Muscle of leg (tissue), 11 donors: ENCODE data around the gene ELP1. TPM values are rescaled to one million over a fixed set of nuclear protein-coding genes. Genes with fewer than 3 reads are reported as not detected.

Source experiments
- DNase-seq: peaks from one replicate; pipeline ENCODE4 v3.0.0; 2013
- H3K27ac ChIP-seq: one replicate; pipeline ENCODE4 v1.5.1; 2013; ENCODE audit warnings: mild to moderate bottlenecking, low read length, control low read depth
- H3K27me3 ChIP-seq: one replicate; pipeline ENCODE4 v1.6.1; 2013; ENCODE audit warnings: low read length; ENCODE audit not compliant: control insufficient read depth, insufficient read depth
- H3K36me3 ChIP-seq: one replicate; pipeline ENCODE4 v1.6.1; 2013; ENCODE audit warnings: low read length; ENCODE audit not compliant: control insufficient read depth, insufficient read depth
- H3K4me1 ChIP-seq: one replicate; pipeline ENCODE4 v1.6.1; 2013; ENCODE audit warnings: low read length; ENCODE audit not compliant: control insufficient read depth, insufficient read depth
- H3K4me3 ChIP-seq: one replicate; pipeline ENCODE4 v1.5.1; 2013; ENCODE audit warnings: low read length, control low read depth
- H3K9me3 ChIP-seq: replicated peaks from 2 replicates; pipeline ENCODE4 v1.6.1; 2013; ENCODE audit warnings: low read depth, low read length; ENCODE audit not compliant: control insufficient read depth
- WGBS: methylation state at CpG from one replicate; pipeline ENCODE4 v1.1.5; 2013; ENCODE audit warnings: missing lambda C conversion rate; ENCODE audit not compliant: insufficient coverage; 5-methylcytosine and 5-hydroxymethylcytosine counted together
- polyA plus RNA-seq, 8 donors: library from polyadenylated mRNA; unstranded; fragments of 120-200 nt; gene quantifications; one replicate each; pipeline versions ENCODE4 v1.2.1 to v1.2.3, GENCODE V29; 2013; ENCODE audit warnings: inconsistent platforms in 1 of 8, low replicate concordance in 1 of 8; ENCODE audit not compliant: insufficient read length in 8 of 8, insufficient read depth in 1 of 8
- total RNA-seq: library from RNA; stranded (reverse); fragments of 120-200 nt; gene quantifications from one replicate; pipeline ENCODE4 v1.2.4, GENCODE V29; 2013

Gene ELP1
- total and polyA plus RNA-seq, 9 donors, result 24.1 to 36.0 (median 28.5) TPM

- no peak for DNase-seq
- Histone ChIP-seq H3K27me3 (no peaks in the 10 kb centered on the region), H3K4me1 (no peaks in the 10 kb centered on the region), H3K27ac (no peak overlapping the region), H3K4me3 (no peak overlapping the region), H3K9me3 (no peaks in the 10 kb centered on the region), H3K36me3 (peaks cover 44% of the 10 kb centered on the region)
- WGBS, result no CpG with 5 or more reads among the region's 3 CpGs
These were observed 49.2 kb downstream of the ELP1 start for GRCh38 chr9:108884701-108885100.

GRCh38 chr9:108883085-108883484, 50.8 kb downstream of the ELP1 start:
- H3K4me1 ChIP-seq, result no peaks in the 10 kb centered on the region
- 100% methylated on average over 2 of the region's 3 CpGs for WGBS
- no peak overlapping the region for H3K27ac ChIP-seq
- H3K9me3 ChIP-seq, result no peaks in the 10 kb centered on the region
- no peaks in the 10 kb centered on the region for H3K27me3 ChIP-seq
- DNase-seq, result no peak
- H3K4me3 ChIP-seq, result no peak overlapping the region
- peaks cover 52% of the 10 kb centered on the region for H3K36me3 ChIP-seq

GRCh38 chr9:108882052-108882888, 51.7 kb downstream of the ELP1 start:
- H3K9me3 ChIP-seq, result no peaks in the 10 kb centered on the region
- H3K36me3 ChIP-seq, result peaks cover 49% of the 10 kb centered on the region
- WGBS, result no CpG with 5 or more reads among the region's 6 CpGs
- no peak overlapping the region for H3K27ac ChIP-seq
- H3K27me3 ChIP-seq, result no peaks in the 10 kb centered on the region
- no peak for DNase-seq
- H3K4me1 ChIP-seq, result no peaks in the 10 kb centered on the region
- H3K4me3 ChIP-seq, result no peak overlapping the region

GRCh38 chr9:108880738-108881316, 53.1 kb downstream of the ELP1 start:
- WGBS, result no CpG with 5 or more reads among the region's 3 CpGs
- Histone ChIP-seq H3K9me3 (no peaks in the 10 kb centered on the region), H3K36me3 (peaks cover 50% of the 10 kb centered on the region), H3K27ac (no peak overlapping the region), H3K4me1 (no peaks in the 10 kb centered on the region), H3K4me3 (no peak overlapping the region), H3K27me3 (no peaks in the 10 kb centered on the region)
- no peak for DNase-seq

- WGBS, result 100% methylated on average over 1 of the region's 2 CpGs
- DNase-seq, result no peak
- peaks cover 55% of the 10 kb centered on the region for H3K36me3 ChIP-seq
- H3K27ac ChIP-seq, result no peak overlapping the region
- H3K27me3 ChIP-seq, result no peaks in the 10 kb centered on the region
- no peaks in the 10 kb centered on the region for H3K4me1 ChIP-seq
- H3K9me3 ChIP-seq, result no peaks in the 10 kb centered on the region
- H3K4me3 ChIP-seq, result no peak overlapping the region
These were observed 56.4 kb downstream of the ELP1 start for GRCh38 chr9:108877524-108877923.

- H3K27me3 ChIP-seq, result no peaks in the 10 kb centered on the region
- no peaks in the 10 kb centered on the region for H3K4me1 ChIP-seq
- peaks cover 2% of the 10 kb centered on the region for H3K9me3 ChIP-seq
- H3K27ac ChIP-seq, result no peak overlapping the region
- no CpG with 5 or more reads among the region's 5 CpGs for WGBS
- no peak for DNase-seq
- H3K4me3 ChIP-seq, result no peak overlapping the region
- peaks cover 53% of the 10 kb centered on the region for H3K36me3 ChIP-seq
These were observed 57.5 kb downstream of the ELP1 start for GRCh38 chr9:108876425-108876824.

GRCh38 chr9:108874058-108874788, 59.7 kb downstream of the ELP1 start:
- peaks cover 4% of the 10 kb centered on the region for H3K9me3 ChIP-seq
- no peaks in the 10 kb centered on the region for H3K4me1 ChIP-seq
- WGBS, result no CpG with 5 or more reads among the region's 4 CpGs
- no peak for DNase-seq
- H3K27ac ChIP-seq, result no peak overlapping the region
- H3K27me3 ChIP-seq, result no peaks in the 10 kb centered on the region
- H3K4me3 ChIP-seq, result no peak overlapping the region
- peaks cover 52% of the 10 kb centered on the region for H3K36me3 ChIP-seq

GRCh38 chr9:108869092-108869725, 64.7 kb downstream of the ELP1 start:
- peaks cover 30% of the 10 kb centered on the region for H3K36me3 ChIP-seq
- no peaks in the 10 kb centered on the region for H3K4me1 ChIP-seq
- 50% methylated on average over 1 of the region's 3 CpGs for WGBS
- H3K9me3 ChIP-seq, result peaks cover 4% of the 10 kb centered on the region
- no peak overlapping the region for H3K27ac ChIP-seq
- H3K4me3 ChIP-seq, result no peak overlapping the region
- no peak for DNase-seq
- no peaks in the 10 kb centered on the region for H3K27me3 ChIP-seq

GRCh38 chr9:108867829-108868228, 66.1 kb downstream of the ELP1 start:
- H3K4me3 ChIP-seq, result no peak overlapping the region
- DNase-seq, result no peak
- WGBS, result 65% methylated on average over 3 of the region's 4 CpGs
- H3K9me3 ChIP-seq, result peaks cover 4% of the 10 kb centered on the region
- peaks cover 24% of the 10 kb centered on the region for H3K36me3 ChIP-seq
- H3K27me3 ChIP-seq, result no peaks in the 10 kb centered on the region
- H3K4me1 ChIP-seq, result no peaks in the 10 kb centered on the region
- no peak overlapping the region for H3K27ac ChIP-seq

GRCh38 chr9:108867116-108867515, 66.8 kb downstream of the ELP1 start:
- H3K36me3 ChIP-seq, result peaks cover 24% of the 10 kb centered on the region

More at GRCh38 chr9:108867116-108867515, 66.8 kb downstream of the ELP1 start:
- Histone ChIP-seq H3K4me3 (no peak overlapping the region), H3K9me3 (peaks cover 4% of the 10 kb centered on the region), H3K27me3 (no peaks in the 10 kb centered on the region), H3K27ac (no peak overlapping the region), H3K4me1 (no peaks in the 10 kb centered on the region)
- no peak for DNase-seq
